CD4-positive, alpha-beta T cell (primary cell): ENCODE measurements around the gene UBE2F. TPM values are rescaled to one million over a fixed set of nuclear protein-coding genes. Genes with fewer than 3 reads are reported as not detected.

Source experiments
- ATAC-seq: fragments of 200-7000 bp; cut with Tn5 transposase; one replicate; pipeline ENCODE4 v1.10.0; 2022; ENCODE audit warnings: mild to moderate bottlenecking; ENCODE audit not compliant: poor library complexity
- CTCF ChIA-PET: fragments of 350-600 bp; sonication (Branson Sonifier 250); formaldehyde crosslinking; loops from one replicate; lab custom pipeline; 2021; ENCODE audit warnings: antibody characterized with exemption, inconsistent platforms; lab: Charles Lee
- POLR2A ChIA-PET: fragments of 350-600 bp; sonication (Branson Sonifier 250); formaldehyde crosslinking; loops from one replicate; lab custom pipeline; 2021; ENCODE audit warnings: antibody characterized with exemption, inconsistent platforms; lab: Charles Lee
- DNase-seq, 14 experiments: peaks; one replicate each; pipeline ENCODE4 v3.0.0-alpha.2; 2013 to 2020; ENCODE audit warnings: mixed read lengths in 2 of 14
- H3K27ac ChIP-seq, 2 donors: one replicate each; pipeline versions ENCODE4 v1.5.1 to v1.7.0; 2013; ENCODE audit warnings: low read length in 2 of 2, low read depth in 1 of 2, mild to moderate bottlenecking in 1 of 2
- H3K27me3 ChIP-seq, 2 experiments: 1 replicate in 1 of 2; 2 replicates in 1 of 2; pipeline versions ENCODE4 v1.6.1 to v1.7.0; 2013; ENCODE audit warnings: low read length in 2 of 2, control low read depth in 1 of 2, mild to moderate bottlenecking in 1 of 2, moderate library complexity in 1 of 2; ENCODE audit not compliant: insufficient read depth in 2 of 2, control insufficient read depth in 1 of 2
- H3K36me3 ChIP-seq: one replicate; pipeline ENCODE4 v1.6.1; 2013; ENCODE audit warnings: low read length, control low read depth; ENCODE audit not compliant: insufficient read depth
- H3K4me1 ChIP-seq: one replicate; pipeline ENCODE4 v1.6.1; 2013; ENCODE audit warnings: low read length, control low read depth; ENCODE audit not compliant: insufficient read depth
- H3K4me3 ChIP-seq: one replicate; pipeline ENCODE4 v1.5.1; 2013; ENCODE audit warnings: mild to moderate bottlenecking, low read length, moderate library complexity
- H3K9me3 ChIP-seq, 2 experiments: 1 replicate in 1 of 2; 2 replicates in 1 of 2; pipeline versions ENCODE4 v1.6.1 to v1.7.0; 2013; ENCODE audit warnings: low read length in 2 of 2, mild to moderate bottlenecking in 2 of 2, control low read depth in 1 of 2, moderate library complexity in 1 of 2; ENCODE audit not compliant: control insufficient read depth in 1 of 2, insufficient read depth in 1 of 2
- H3K27ac Mint-ChIP-seq: one replicate; pipeline ENCODE4 v1.8.0; 2020; ENCODE audit warnings: mixed read lengths
- H3K27me3 Mint-ChIP-seq: one replicate; pipeline ENCODE4 v1.8.0; 2021; ENCODE audit warnings: mixed read lengths
- H3K36me3 Mint-ChIP-seq: one replicate; pipeline ENCODE4 v1.8.0; 2021; ENCODE audit warnings: low read depth, mixed read lengths
- H3K4me1 Mint-ChIP-seq: one replicate; pipeline ENCODE4 v1.8.0; 2021; ENCODE audit warnings: low read depth, mixed read lengths
- H3K4me3 Mint-ChIP-seq: one replicate; pipeline ENCODE4 v1.8.0; 2020; ENCODE audit warnings: mild to moderate bottlenecking, mixed read lengths
- H3K9me3 Mint-ChIP-seq: one replicate; pipeline ENCODE4 v1.8.0; 2020; ENCODE audit warnings: mixed read lengths
- intact Hi-C, 2 experiments: fragments of 100-400 bp; cut with DNase I in 1 of 2; cut with micrococcal nuclease in 1 of 2; formaldehyde crosslinking; loops; one replicate each; pipeline versions ENCODE4 v1.15.1 to v1.9.0; 2023 to 2025; cut with DNase I, micrococcal nuclease
- total RNA-seq, 174 experiments: library from RNA in 2 of 174; stranded (reverse) in 2 of 174; gene quantifications; one replicate each; pipeline ENCODE4 v1.2.3 and lab custom pipeline; 2021 to 2026
- TF ChIP-seq, protein P1 (sequence below): fragments of 200-600 bp; IDR thresholded peaks from one replicate; pipeline ENCODE4 v1.8.0; 2022; ENCODE audit warnings: antibody characterized with exemption, mild to moderate bottlenecking

Gene UBE2F
- total RNA-seq, 2 experiments from 2014 or later, result 23.2 to 27.4 TPM

DNA sequence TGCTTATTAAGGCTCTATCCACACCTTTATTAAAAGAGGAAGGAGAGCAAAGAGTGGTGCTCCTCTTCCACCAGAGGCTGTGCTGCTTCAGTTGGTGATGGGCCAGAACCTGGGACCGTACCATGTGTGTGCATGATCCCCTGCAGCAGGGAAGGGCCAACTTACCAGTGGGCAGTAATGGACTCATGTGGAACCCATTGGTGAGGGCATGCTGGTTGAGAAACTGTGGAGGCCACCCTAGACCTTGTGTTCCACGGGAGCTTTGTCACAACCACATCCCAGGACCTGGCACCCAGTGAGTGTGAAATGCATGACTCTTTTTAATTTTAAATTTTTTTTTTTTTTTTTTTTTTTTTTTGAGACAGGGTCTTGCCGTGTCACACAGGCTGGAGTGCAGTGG, 5.4 kb downstream of the UBE2F start:
- intact Hi-C loops, result no loop called here
- TF ChIP-seq, protein P1, sequence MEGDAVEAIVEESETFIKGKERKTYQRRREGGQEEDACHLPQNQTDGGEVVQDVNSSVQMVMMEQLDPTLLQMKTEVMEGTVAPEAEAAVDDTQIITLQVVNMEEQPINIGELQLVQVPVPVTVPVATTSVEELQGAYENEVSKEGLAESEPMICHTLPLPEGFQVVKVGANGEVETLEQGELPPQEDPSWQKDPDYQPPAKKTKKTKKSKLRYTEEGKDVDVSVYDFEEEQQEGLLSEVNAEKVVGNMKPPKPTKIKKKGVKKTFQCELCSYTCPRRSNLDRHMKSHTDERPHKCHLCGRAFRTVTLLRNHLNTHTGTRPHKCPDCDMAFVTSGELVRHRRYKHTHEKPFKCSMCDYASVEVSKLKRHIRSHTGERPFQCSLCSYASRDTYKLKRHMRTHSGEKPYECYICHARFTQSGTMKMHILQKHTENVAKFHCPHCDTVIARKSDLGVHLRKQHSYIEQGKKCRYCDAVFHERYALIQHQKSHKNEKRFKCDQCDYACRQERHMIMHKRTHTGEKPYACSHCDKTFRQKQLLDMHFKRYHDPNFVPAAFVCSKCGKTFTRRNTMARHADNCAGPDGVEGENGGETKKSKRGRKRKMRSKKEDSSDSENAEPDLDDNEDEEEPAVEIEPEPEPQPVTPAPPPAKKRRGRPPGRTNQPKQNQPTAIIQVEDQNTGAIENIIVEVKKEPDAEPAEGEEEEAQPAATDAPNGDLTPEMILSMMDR, result no peak
- no peaks in the 10 kb centered on the region for H3K27me3 ChIP-seq
- CTCF ChIA-PET, result no interaction called here
- Mint-ChIP-seq H3K36me3 (peaks cover 31% of the 10 kb centered on the region), H3K27ac (no peak overlapping the region), H3K27me3 (no peaks in the 10 kb centered on the region), H3K4me3 (no peak overlapping the region), H3K9me3 (no peaks in the 10 kb centered on the region), H3K4me1 (peaks cover 48% of the 10 kb centered on the region)
- H3K27ac ChIP-seq, result no peak overlapping the region
- no peak for ATAC-seq
- POLR2A ChIA-PET, result no interaction called here
- no peak for DNase-seq
- H3K9me3 ChIP-seq, result no peaks in the 10 kb centered on the region
- no peak overlapping the region for H3K4me3 ChIP-seq
- peaks cover 46% of the 10 kb centered on the region for H3K4me1 ChIP-seq
- peaks cover 29% of the 10 kb centered on the region for H3K36me3 ChIP-seq

DNA sequence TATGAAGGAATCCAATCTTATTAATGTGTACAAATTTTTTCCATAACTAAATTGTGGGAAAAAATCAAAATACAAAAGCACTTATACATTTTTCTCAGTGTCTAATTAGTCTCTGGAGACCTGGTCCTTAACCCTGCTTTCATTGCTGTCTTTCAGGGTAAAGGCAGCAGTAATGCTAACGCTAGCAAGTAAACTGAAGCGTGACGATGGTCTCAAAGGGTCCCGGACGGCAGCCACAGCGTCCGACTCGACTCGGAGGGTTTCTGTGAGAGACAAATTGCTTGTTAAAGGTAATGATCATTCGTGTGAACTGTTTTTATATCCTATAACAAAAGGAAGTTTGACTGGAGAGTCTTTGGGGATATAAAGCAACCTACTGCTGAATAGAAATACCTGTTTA, 6.1 kb downstream of the UBE2F start:
- no peak overlapping the region for H3K27ac Mint-ChIP-seq
- H3K36me3 Mint-ChIP-seq, result peaks cover 34% of the 10 kb centered on the region
- Histone ChIP-seq H3K27me3 (no peaks in the 10 kb centered on the region), H3K4me3 (no peak overlapping the region), H3K27ac (no peak overlapping the region), H3K9me3 (no peaks in the 10 kb centered on the region), H3K4me1 (peaks cover 46% of the 10 kb centered on the region), H3K36me3 (peaks cover 34% of the 10 kb centered on the region)
- DNase-seq (no peak), ATAC-seq (no peak)
- TF ChIP-seq, protein P1, result no peak
- H3K9me3 Mint-ChIP-seq, result no peaks in the 10 kb centered on the region
- ChIA-PET CTCF (no interaction called here), POLR2A (interaction anchor here (1.0 kb wide), 1 partner anchor 87 kb away, joined by 3 read pairs; no protein-coding TSS in a partner anchor)
- H3K27me3 Mint-ChIP-seq, result no peaks in the 10 kb centered on the region
- peaks cover 50% of the 10 kb centered on the region for H3K4me1 Mint-ChIP-seq
- intact Hi-C loops, result no loop called here
- no peak overlapping the region for H3K4me3 Mint-ChIP-seq

DNA sequence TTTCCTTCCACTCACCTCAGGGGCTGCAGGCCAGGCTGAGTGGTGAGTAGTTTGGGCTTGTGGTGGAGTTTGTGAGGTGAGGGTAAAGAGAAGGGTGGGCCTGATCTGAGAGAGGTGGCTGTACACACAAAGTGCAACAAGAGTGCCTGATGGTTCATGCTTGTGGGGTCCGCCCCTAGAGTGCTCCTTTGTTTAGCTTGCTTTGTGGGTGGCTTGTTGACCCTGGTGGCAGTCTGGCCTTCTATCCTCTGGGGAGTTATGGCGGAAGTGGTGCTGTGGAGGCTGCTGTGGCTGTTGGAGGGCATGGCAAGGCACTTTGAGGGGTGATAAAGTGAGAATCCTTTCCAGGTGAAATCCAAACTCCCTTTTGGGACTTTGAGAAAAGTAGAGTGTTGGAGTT, 10.6 kb downstream of the UBE2F start:
- Histone ChIP-seq H3K4me1 (peaks cover 49% of the 10 kb centered on the region), H3K27me3 (no peaks in the 10 kb centered on the region), H3K36me3 (peaks cover 44% of the 10 kb centered on the region), H3K9me3 (no peaks in the 10 kb centered on the region), H3K27ac (no peak overlapping the region), H3K4me3 (no peak overlapping the region)
- TF ChIP-seq, protein P1, result no peak
- peaks cover 61% of the 10 kb centered on the region for H3K36me3 Mint-ChIP-seq
- no peaks in the 10 kb centered on the region for H3K9me3 Mint-ChIP-seq
- ATAC-seq, result no peak
- no peak for DNase-seq
- intact Hi-C loops, result loop anchor here in 1 of 2 experiments (5.0 kb wide), 1 partner anchor 120 kb away; the partner anchor contains the start of gene RAMP1
- H3K27ac Mint-ChIP-seq, result peak overlapping the region; percentile 45
- POLR2A ChIA-PET, result interaction anchor here (0.6 kb wide), 1 partner anchor 33 kb away, joined by 3 read pairs; no protein-coding TSS in a partner anchor
- CTCF ChIA-PET, result no interaction called here
- H3K27me3 Mint-ChIP-seq, result no peaks in the 10 kb centered on the region
- H3K4me1 Mint-ChIP-seq, result peaks cover 54% of the 10 kb centered on the region
- no peak overlapping the region for H3K4me3 Mint-ChIP-seq
